Measurements from ENCODE around the gene CFAP20DC.
"Not testable (repeated sequence)": the region's sequence is repeated elsewhere in the genome, so short reads cannot be mapped to it uniquely, and the experiment has no call there.

DNA sequence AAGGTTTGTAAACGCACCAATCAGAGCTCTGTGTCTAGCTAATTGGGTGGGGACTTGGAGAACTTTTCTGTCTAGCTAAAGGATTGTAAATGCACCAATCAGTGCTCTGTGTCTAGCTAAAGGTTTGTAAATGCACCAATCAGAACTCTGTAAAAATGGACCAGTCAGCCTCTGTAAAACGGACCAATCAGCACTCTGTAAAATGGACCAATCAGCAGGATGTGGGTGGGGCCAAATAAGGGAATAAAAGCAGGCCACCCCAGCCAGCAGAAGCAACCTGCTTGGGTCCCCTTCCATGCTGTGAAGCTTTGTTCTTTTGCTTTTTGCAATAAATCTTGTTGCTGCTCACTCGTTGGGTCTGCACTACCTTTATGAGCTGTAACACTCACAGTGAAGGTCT is 340.8 kb downstream of the CFAP20DC start:
- TF ChIP-seq, protein P1, sequence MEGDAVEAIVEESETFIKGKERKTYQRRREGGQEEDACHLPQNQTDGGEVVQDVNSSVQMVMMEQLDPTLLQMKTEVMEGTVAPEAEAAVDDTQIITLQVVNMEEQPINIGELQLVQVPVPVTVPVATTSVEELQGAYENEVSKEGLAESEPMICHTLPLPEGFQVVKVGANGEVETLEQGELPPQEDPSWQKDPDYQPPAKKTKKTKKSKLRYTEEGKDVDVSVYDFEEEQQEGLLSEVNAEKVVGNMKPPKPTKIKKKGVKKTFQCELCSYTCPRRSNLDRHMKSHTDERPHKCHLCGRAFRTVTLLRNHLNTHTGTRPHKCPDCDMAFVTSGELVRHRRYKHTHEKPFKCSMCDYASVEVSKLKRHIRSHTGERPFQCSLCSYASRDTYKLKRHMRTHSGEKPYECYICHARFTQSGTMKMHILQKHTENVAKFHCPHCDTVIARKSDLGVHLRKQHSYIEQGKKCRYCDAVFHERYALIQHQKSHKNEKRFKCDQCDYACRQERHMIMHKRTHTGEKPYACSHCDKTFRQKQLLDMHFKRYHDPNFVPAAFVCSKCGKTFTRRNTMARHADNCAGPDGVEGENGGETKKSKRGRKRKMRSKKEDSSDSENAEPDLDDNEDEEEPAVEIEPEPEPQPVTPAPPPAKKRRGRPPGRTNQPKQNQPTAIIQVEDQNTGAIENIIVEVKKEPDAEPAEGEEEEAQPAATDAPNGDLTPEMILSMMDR (IDR thresholded peaks at IDR 0.05), result not testable (repeated sequence)
- not testable (repeated sequence) for TF ChIP-seq POLR2A (IDR thresholded peaks at IDR 0.05)
